GM19023 (cell line): ENCODE data around the gene RNASEH2B.

Experiments
- ATAC-seq: cut with Tn5 transposase; IDR thresholded peaks from one replicate; pipeline ENCODE4 v1.9.1; 2021; ENCODE audit warnings: mild to moderate bottlenecking, moderate library complexity; ENCODE audit not compliant: unreplicated experiment

Gene RNASEH2B

DNA sequence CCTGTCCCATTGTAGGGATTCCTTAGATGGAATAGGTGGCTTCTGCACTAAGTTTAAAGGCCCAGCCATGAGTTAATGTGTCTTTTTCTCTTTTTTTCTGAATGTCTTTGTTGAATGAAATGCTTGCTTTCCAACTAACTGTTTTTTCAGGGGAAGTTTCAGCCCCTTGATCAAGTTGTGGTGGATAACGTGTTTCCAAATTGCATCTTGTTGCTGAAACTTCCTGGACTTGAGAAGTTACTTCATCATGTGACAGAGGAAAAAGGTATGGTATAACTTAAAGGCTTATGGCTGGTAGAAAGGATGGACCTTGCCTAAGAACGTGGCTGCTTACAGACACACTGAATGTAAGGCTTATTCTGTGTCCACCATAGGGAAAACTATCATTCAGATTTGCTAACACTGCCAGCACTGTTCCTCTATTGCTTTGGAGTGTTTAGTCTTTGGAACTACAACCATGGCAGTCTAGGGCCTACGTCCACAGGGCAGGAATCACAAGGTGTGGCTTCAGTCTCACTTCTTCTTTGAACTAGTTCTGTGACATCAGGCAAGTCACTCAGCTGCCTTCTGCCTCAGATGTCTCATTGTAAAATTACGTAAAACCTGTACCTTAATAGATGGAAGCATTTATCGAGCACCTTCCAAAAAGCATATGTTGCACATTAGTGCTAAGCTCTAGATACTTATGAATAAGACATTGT is 25.3 kb downstream of the RNASEH2B start:
- ATAC-seq: no peak

DNA sequence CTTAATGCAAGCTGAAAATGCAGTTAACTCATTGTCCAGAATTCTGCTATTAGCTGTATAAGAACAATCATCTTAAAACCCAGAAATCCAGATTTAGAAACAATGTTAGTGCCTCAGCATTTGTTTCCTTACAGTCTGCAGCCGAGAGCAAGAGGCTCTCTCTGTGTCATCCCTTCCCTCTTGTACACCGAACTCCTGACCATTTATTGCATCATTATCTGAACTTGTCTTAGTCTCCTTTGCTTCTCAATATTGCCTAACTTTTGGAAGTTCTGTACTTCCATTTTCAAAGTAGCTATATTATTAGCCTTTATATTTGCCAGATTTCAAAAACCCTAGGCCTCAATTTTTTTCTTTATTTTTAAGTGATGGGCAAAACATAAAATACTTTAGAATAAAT is 27.1 kb downstream of the RNASEH2B start:
- ATAC-seq: no peak

DNA sequence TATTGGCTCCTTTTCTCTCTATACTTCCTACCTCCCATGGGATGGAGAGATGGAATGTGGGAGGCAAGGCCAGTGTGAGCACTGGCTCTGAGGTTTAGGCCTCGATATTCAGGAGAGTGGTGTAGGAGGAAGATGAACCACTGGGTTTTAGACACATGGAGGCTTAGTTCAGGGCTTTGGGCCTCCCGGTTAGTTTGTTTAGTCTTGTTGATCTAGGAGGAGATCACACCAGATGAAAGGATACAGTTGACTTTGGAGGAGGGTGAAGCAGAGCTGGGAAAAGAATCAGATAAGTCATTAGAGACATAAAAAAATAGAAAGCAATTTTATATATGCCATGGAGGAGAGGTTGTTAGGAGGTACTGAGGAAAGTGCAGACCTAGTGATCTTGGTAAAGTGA is 30.9 kb downstream of the RNASEH2B start:
- no peak for ATAC-seq

DNA sequence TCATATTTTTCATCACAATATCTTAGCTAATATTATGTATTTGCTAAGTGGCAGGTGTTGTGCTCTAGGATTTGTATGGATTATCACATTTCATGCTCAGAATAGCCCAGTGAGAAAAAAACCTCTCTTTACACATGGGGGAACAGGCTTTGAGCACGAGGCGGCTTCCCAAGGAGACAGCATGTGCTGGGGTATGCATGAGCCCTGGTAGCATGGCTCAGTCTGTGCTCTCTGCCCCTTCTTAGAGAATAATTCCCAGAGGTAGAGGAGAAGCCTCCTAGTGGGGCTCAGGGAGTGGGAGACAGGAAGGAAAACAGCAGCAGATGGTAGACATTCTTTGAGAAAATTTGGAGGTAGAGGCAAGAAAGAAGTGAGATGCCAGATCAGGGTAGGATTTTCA is 31.6 kb downstream of the RNASEH2B start:
- ATAC-seq: no peak

DNA sequence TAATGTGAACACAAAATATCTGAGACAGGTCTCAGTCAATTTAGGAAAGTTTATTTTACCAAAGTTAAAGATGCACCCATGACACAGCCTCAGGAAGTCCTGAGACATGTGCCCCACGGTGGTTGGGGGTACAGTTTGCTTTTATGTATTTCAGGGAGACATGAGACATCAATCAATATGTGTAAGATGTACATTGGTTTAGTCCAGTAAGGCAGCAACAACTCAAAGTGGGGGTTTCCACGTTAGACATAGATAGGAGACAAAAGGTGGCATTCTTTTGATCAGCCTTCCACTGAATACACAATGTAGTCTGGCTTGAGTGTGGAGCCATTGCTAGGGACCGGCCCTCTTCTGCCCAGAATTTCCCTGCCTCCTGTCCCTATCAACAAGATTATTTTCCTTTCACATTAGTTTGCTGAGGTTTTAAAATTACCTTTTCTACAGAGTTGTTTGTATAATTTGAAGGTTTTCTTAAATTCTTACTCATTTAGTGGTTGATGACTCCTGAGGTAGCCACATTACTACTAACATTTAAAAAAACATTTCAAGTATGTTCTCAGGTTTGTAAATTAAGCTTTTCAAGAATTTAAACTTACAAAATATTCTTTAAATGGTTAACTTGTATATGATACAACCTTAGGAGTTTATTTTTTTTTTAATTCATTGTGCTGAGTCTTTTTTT is 33.2 kb downstream of the RNASEH2B start:
- no peak for ATAC-seq

DNA sequence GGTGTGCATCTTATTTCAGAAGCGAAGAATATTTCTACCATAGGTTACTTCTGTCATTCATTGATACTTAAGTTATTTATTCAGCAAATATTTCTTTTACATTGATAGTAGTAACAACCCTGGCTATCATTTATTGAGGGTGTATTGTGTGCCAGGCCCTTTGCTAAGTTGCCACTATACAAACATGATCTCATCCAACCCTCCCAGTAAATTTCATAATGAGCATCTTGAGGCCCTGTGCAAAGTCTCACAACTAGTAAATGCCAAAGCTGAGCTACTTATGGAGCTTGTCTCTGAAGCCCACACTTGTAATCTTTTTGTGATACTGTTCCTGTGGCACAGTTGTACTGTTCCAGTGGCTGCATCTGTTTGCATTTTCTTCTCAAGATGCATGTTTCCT is 36.1 kb downstream of the RNASEH2B start:
- ATAC-seq: no peak

DNA sequence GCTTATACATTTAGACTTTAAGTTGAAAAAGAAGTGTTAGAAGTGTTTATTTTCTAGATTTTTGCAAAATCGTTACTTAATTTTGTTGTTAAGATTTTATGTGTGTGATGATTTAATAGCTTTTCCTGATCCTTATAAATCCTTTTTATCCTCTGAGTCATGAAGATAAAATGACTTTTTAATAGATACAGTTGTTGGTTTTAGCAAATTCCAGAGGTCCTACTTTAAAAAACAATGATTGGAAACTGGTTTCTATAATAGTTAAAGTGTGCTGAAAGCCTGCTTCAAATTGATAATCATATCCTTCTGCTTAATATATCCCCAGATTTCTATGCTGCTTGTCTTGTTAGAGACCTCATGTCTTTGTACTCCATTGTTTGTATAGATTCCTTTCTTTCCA is 39.0 kb downstream of the RNASEH2B start:
- no peak for ATAC-seq

DNA sequence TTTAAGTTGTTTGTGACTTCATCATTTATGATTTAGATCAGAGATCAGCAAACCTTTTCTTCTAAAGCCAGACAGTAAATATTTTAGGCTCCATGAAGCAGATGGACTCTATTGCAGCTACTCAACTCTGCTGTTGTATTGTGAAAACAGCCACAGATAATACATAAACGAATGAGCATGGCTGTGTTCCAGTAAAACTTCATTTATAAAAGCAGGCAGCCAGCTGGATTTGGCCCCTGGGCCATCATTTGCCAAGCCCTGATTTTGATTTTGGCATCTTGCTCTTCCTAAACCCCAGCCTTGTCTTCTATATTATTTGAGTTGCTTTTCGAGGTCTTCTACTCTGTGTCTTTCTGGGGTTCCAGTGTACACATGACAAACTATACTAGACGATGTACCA is 41.3 kb downstream of the RNASEH2B start:
- no peak for ATAC-seq

DNA sequence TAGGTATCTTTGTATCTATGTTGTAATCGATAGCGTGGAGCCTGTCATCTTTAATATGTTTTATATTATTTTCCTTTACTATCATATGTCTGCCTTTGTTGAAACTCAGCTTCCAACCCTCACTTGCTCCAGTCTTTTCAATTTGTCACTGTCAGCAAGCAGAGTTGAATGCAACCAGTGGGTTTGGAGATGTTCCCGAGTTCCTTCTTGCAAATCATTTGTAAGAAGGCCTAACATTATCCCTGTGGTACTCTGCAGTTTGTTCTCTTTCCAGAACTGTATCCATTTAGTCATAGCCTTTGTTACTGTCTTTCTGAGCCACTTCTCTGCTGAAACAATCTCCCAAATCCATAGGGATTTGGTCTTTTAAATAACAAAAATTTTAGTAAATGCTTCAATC is 41.8 kb downstream of the RNASEH2B start:
- ATAC-seq: no peak

DNA sequence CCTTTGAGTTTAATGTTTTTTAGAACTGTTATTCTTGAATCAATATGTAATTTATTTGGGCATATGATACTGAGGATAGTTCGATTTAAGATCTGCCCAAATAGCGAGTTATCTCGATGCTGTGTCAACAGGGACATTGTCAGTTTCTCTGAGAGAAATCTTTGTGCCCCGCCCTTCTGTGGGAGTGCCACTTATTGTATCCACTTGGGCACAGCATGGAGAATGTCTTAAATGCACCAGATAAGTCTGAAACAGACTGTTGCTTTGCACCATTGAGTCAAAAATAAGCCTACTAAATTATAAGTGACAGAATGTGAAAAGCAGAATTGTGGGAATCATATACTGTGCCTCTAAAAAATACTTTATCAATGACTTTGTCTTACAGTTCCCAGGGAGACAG is 45.6 kb downstream of the RNASEH2B start:
- no peak for ATAC-seq

DNA sequence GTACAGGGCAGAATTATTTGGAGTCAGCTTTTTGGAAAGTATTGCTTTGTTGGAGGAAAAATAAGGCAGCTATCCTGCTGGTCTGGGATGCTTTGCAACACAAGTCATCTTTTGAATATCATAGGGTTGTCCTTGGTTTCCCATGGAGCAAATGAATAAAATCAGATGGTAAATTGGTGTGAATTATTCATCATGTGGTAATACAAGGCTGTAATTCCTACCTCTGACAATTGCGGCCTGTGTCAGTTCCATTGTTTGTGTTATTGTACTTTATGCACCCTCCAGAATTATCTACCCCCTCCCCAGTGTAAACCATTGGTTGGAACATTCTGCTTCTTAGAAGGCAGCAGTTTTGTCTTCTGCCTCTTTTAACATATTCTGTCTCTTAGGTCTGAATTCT is 46.2 kb downstream of the RNASEH2B start:
- ATAC-seq: no peak

DNA sequence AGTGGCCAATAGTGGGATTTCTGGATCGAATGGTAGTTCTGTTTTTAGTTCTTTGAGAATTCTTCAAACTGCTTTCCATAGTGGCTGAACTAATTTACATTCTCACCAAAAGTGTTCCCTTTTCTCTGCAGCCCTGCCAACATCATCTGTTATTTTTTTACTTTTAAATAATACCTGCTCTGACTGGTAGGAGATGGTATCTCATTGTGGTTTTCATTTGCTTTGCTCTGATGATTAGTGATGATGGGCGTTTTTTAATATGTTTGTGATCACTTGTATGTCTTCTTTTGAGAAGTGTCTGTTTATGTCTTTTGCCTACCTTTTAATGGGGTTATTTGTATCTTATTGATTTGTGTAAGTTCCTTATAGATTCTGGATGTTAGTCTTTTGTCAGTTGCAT is 48.0 kb downstream of the RNASEH2B start:
- ATAC-seq: no peak

DNA sequence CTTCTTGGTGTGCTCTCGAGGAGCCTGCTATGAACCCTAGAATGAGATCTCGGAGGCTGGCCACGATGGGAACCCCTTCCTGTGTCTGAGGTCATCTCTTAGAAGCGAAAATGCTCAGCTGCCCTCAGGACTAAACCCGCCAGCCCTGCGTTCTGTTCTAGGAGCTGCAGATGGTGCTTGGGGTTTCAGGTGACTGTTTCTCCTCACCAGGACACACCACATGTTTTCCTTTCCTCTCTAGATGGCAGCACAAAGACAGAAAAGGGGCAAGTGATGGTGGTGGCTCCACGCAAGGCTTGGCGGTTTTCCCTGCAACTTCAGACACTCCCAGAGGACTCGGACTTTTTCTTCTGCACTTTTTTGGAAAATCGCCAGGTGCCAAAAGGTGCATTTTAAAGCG is 60.1 kb downstream of the RNASEH2B start:
- ATAC-seq: no peak

DNA sequence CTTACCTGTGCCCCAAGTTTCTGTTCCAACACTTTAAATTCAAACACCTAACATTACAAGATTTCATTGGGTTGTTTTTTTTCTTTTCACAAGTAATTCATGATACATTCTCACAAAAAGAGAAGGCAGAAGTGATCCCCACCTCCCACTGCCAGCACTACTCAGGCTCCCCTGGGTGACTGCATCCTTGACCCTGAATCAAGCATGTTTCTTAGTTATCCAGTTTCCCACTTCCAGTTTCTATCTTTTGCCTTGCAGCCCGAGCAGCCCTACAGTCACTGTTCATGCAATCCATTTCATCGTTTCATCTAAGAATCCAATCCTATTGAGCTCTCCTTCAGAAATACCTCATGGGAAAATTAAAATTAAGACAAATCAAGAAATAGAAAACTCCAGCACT is 61.4 kb downstream of the RNASEH2B start:
- no peak for ATAC-seq

DNA sequence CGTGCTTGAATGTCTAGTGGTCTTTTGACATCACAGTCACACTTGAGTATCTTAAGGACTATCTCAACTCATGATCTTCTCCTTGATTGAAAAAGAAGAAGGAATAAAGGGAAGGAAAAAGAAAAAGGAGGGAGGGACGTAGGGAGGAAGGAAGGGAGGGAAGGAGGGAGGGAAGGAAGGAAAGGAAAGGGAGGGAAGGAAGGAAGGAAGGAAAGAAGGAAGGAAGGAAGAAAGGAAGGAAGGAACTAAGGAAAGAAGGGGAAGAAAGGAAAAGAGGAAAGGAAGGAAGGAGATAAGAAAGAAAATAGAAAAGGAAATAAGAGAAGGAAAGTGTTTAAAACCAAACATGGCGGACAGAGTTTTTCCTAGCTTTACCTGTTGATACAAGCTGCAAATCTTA is 64.7 kb downstream of the RNASEH2B start:
- ATAC-seq: no peak

DNA sequence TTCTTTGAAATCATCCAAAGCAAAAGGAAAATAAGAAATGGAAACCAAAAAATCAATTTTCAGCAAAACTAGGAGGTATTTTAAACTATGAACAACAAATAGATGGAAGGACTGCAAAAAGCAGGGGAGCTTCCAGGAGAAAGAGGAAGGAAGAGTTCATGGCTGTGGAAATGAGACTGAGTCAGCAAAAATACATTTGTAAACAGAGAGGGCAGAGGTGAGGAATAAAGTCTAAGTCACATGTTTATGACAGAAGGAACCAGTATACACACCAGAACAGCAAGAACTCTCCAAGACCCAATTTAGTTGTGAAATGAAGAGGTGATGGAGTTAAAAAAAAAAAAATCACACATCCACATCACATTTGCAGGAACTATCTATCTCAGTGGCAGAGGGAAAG is 69.6 kb downstream of the RNASEH2B start:
- ATAC-seq: no peak

DNA sequence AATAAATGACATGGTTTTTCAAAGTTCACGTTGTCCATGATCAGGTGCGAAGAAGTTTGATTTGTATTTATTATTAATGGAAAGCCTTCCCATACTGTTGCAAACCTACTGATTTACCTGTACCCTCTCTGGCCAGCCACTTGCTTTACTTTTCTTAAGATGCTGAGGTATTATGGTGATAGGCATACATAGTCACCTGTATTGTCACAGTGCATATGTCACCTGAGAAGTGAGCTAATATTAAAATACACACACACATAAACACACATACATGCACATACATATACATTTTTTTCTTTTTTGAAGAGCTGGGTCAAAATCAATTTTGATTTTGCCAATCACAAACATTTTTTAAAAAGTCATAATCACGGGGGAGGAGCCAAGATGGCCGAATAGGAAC is 72.1 kb downstream of the RNASEH2B start:
- ATAC-seq: no peak

DNA sequence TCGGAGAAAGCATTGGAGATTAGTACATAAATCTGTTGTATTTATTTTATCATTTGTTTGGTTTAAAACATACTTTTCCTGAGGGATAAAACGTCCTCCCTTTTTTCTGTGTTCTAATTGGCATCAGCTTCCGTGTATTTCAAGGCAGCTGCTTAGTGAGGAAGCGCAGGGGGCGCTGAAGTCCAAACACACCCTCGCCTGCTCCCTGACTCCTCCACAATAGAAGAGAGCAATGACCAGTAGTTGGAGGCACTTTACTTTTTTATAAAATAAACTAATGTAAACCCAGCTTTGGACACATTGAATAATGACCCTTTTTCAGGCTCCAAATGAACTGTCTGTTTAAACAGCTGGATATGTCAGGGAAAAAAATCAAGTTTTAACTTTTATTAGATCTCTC is 79.9 kb downstream of the RNASEH2B start:
- no peak for ATAC-seq

DNA sequence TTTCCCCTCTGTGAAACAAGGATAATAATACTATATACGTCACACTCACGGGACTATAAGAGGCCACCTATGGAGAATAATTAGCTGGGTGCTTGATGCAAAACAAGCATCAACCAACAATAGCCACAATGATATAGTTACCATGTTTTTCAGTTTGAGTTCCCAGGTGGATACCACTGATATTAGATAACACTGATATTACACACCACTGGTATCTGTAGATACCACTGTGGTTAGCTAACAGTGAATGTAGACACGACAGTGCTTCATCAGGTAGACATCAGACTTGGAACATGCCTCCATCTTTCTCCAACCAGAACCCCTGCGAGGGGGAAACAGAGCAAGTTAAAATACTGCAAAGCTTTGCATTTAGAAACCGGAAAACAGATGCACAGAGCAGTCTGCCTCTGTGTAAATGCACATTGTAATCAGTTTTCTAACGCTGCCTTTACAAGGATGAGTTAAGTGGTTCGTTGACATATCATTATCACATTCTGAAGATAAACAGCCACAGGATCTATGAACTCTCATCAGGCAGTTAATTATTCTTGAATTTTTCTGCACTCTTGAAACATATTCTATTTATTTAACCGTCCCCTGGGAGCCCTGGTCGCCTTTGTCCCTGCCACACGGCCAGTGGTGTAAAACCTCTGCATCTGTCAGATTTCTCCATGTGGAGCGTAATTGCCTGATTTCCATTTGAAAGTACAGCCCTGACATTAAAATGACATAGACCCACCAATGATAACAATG is 80.7 kb downstream of the RNASEH2B start:
- no peak for ATAC-seq

DNA sequence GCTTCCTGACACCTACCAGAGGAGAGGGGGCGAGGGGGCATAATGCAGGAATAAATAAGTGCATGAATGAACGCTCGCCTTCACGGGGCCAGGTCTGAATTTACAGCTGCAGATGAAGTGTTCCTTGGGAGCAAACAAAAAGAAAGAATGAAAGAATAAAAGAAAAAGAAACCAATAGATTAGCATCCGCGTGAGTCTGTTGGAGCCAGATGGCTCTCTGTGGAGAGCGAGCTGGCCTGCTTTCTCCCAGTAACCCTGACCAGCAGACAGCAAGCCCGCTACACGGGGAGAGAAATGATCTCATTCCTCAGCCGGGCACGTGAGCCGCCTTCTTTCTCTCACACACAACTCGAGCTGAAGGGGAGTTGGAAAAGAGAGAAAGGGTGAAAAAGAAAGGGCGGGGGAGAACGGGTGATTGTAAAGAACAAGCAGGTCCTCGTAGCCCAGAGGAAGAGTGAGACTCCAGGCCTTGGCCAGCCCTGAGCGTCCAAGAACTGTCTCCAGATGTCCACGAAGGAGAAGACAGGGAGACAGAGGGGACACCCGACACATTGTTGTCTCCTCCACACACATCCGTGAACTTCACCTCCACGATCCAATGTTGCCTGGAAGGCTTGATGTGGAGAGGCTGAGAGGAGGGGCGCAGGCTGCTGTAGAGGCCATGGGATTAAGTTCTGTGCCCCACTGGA is 81.4 kb downstream of the RNASEH2B start:
- no peak for ATAC-seq
